HepG2 (cell line): Measurements from ENCODE around the gene EEPD1. TPM values are rescaled to one million over a fixed set of nuclear protein-coding genes. Genes with fewer than 3 reads are reported as not detected.

Experiments
- ATF7-NPFF ChIP-seq: sonication (generic); formaldehyde crosslinking; IDR thresholded peaks from 2 replicates; pipeline ENCODE4 v1.8.1; 2023; ENCODE audit warnings: mild to moderate bottlenecking, low read depth, missing genetic modification reagents, moderate library complexity
- CENPX ChIP-seq: sonication (generic); formaldehyde crosslinking; IDR thresholded peaks from 2 replicates; pipeline ENCODE4 v1.9.0; 2021; ENCODE audit warnings: mild to moderate bottlenecking, missing genetic modification reagents, moderate library complexity
- ELF4 ChIP-seq: sonication (generic); formaldehyde crosslinking; IDR thresholded peaks from 2 replicates; pipeline ENCODE4 v1.5.0; 2020; ENCODE audit warnings: missing genetic modification reagents, mild to moderate bottlenecking, moderate library complexity, borderline replicate concordance
- GABPB1 ChIP-seq: IDR thresholded peaks from 2 replicates; pipeline ENCODE4 v1.6.1; 2016; ENCODE audit warnings: mild to moderate bottlenecking, missing genetic modification reagents, moderate library complexity, missing compliant biosample characterization
- GATA4 ChIP-seq: sonication (generic); IDR thresholded peaks from 2 replicates; pipeline ENCODE4 v1.6.1; 2016; ENCODE audit warnings: antibody characterized with exemption, low read depth, borderline replicate concordance
- MEIS2 ChIP-seq: sonication (generic); formaldehyde crosslinking; IDR thresholded peaks from 2 replicates; pipeline ENCODE4 v1.9.0; 2021; ENCODE audit warnings: mild to moderate bottlenecking, missing genetic modification reagents
- MYNN ChIP-seq: sonication (generic); formaldehyde crosslinking; IDR thresholded peaks from 2 replicates; pipeline ENCODE4 v1.4.0; 2020; ENCODE audit warnings: mild to moderate bottlenecking, low read depth, missing genetic modification reagents
- NFE2 ChIP-seq: sonication (generic); formaldehyde crosslinking; IDR thresholded peaks from 2 replicates; pipeline ENCODE4 v1.4.0; 2020; ENCODE audit warnings: missing genetic modification reagents
- NONO ChIP-seq, 2 experiments: fragments of 450-650 bp in 1 of 2; sonication (generic) in 1 of 2; formaldehyde crosslinking in 1 of 2; IDR thresholded peaks in 1 of 2; conservative IDR thresholded peaks in 1 of 2; 2 replicates each; pipeline versions ENCODE4 v1.6.1 to v1.8.0; 2017 to 2022; ENCODE audit warnings: mild to moderate bottlenecking in 1 of 2, missing genetic modification reagents in 1 of 2, moderate library complexity in 1 of 2
- PAX8 ChIP-seq: sonication (generic); formaldehyde crosslinking; IDR thresholded peaks from 2 replicates; pipeline ENCODE4 v1.8.0; 2022; ENCODE audit warnings: mild to moderate bottlenecking, missing genetic modification reagents, borderline replicate concordance
- RFX3 ChIP-seq: IDR thresholded peaks from 2 replicates; pipeline ENCODE4 v1.6.1; 2016; ENCODE audit warnings: missing biosample characterization, missing genetic modification reagents
- ZFX ChIP-seq: sonication (generic); formaldehyde crosslinking; IDR thresholded peaks from 2 replicates; pipeline ENCODE4 v1.4.0; 2020; ENCODE audit warnings: mild to moderate bottlenecking, low read depth, missing genetic modification reagents, moderate library complexity
- ZFY ChIP-seq: sonication (generic); formaldehyde crosslinking; IDR thresholded peaks from 2 replicates; pipeline ENCODE4 v1.4.0; 2020; ENCODE audit warnings: missing genetic modification reagents
- ZNF20 ChIP-seq: sonication (generic); formaldehyde crosslinking; IDR thresholded peaks from 2 replicates; pipeline ENCODE4 v1.4.0; 2020; ENCODE audit warnings: mild to moderate bottlenecking, moderate library complexity, missing genetic modification reagents
- ZNF33B ChIP-seq: sonication (generic); formaldehyde crosslinking; IDR thresholded peaks from 2 replicates; pipeline ENCODE4 v1.5.1; 2020; ENCODE audit warnings: mild to moderate bottlenecking, missing genetic modification reagents
- ZNF432 ChIP-seq: sonication (generic); formaldehyde crosslinking; IDR thresholded peaks from 2 replicates; pipeline ENCODE4 v1.5.0; 2020; ENCODE audit warnings: missing genetic modification reagents, mild to moderate bottlenecking, borderline replicate concordance
- ZNF557 ChIP-seq: sonication (generic); formaldehyde crosslinking; IDR thresholded peaks from 2 replicates; pipeline ENCODE4 v1.4.0; 2020; ENCODE audit warnings: missing genetic modification reagents
- polyA plus RNA-seq, 8 experiments: library from polyadenylated mRNA; depleted of rRNA in 3 of 8; stranded (reverse) in 7 of 8; unstranded in 1 of 8; fragments of >200 nt; fragmentation: Illumina TruSeq in 4 of 8; extraction: Trizol in 4 of 8; gene quantifications; 2 replicates each; pipeline versions ENCODE4 v1.2.1 to v1.2.3, GENCODE V29; 2011 to 2016; ENCODE audit warnings: low read depth in 4 of 8, missing spikeins in 1 of 8, mixed read lengths in 1 of 8; ENCODE audit not compliant: insufficient read depth in 1 of 8
- total RNA-seq, 5 experiments: library from RNA; depleted of rRNA; stranded (reverse); fragments of >200 nt; fragmentation: Illumina TruSeq; extraction: Trizol; gene quantifications; 2 replicates each; pipeline ENCODE4 v1.2.3, GENCODE V29; 2016; ENCODE audit warnings: low read depth in 1 of 5
- TF ChIP-seq, protein P1 (sequence below), 2 experiments: sonication (generic) in 1 of 2; formaldehyde crosslinking in 1 of 2; IDR thresholded peaks; 2 replicates each; pipeline versions ENCODE4 v1.4.0 to v1.6.1; 2016 to 2020; ENCODE audit warnings: borderline replicate concordance in 1 of 2, low read depth in 1 of 2, mild to moderate bottlenecking in 1 of 2, missing genetic modification reagents in 1 of 2
- TF ChIP-seq, protein P2 (sequence below): sonication (generic); formaldehyde crosslinking; IDR thresholded peaks from 2 replicates; pipeline ENCODE4 v1.4.0; 2020; ENCODE audit warnings: missing genetic modification reagents
- TF ChIP-seq, protein P3 (sequence below): sonication (generic); formaldehyde crosslinking; IDR thresholded peaks from 2 replicates; pipeline ENCODE4 v1.4.0; 2020; ENCODE audit warnings: mild to moderate bottlenecking, missing genetic modification reagents
- TF ChIP-seq, protein P4 (sequence below): sonication (generic); formaldehyde crosslinking; conservative IDR thresholded peaks from 2 replicates; pipeline ENCODE4 v1.4.0; 2020; ENCODE audit warnings: mild to moderate bottlenecking, missing genetic modification reagents, moderate library complexity

The EEPD1 gene
- total and polyA plus RNA-seq, 2 of the 13 experiments (the other 11 are each of a cell fraction or from before 2014, with no cell fraction given) = 10.1 to 16.4 TPM

DNA sequence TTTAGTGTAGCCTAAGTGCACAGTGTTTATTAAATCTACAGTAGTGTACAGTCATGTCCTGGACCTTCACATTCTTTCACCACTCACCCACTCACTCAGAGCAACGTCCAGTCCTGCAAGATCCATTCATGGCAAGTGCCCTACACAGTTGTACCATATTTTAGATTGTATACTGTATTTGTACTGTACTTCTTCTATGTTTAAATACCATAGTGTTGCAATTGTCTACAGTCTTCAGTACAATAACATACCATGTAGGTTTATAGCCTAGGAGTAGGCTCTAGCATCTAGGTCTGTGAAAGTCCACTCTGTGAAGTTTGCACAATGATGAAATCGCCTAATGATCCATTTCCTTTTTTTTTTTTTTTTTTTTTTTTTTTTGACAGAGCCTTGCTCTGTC, 12.0 kb downstream of the EEPD1 start (continued):
- TF ChIP-seq, protein P1, sequence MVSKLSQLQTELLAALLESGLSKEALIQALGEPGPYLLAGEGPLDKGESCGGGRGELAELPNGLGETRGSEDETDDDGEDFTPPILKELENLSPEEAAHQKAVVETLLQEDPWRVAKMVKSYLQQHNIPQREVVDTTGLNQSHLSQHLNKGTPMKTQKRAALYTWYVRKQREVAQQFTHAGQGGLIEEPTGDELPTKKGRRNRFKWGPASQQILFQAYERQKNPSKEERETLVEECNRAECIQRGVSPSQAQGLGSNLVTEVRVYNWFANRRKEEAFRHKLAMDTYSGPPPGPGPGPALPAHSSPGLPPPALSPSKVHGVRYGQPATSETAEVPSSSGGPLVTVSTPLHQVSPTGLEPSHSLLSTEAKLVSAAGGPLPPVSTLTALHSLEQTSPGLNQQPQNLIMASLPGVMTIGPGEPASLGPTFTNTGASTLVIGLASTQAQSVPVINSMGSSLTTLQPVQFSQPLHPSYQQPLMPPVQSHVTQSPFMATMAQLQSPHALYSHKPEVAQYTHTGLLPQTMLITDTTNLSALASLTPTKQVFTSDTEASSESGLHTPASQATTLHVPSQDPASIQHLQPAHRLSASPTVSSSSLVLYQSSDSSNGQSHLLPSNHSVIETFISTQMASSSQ (IDR thresholded peaks at IDR 0.05; ENCODE audit: low read depth) = no peak; the same call in 1 of the 2 replicates
- TF ChIP-seq, protein P1 (CRISPR knock-in tag; IDR thresholded peaks at IDR 0.05; ENCODE audit: borderline replicate concordance) = no peak; the same call in 1 of the 2 replicates
- TF ChIP-seq, protein P2, sequence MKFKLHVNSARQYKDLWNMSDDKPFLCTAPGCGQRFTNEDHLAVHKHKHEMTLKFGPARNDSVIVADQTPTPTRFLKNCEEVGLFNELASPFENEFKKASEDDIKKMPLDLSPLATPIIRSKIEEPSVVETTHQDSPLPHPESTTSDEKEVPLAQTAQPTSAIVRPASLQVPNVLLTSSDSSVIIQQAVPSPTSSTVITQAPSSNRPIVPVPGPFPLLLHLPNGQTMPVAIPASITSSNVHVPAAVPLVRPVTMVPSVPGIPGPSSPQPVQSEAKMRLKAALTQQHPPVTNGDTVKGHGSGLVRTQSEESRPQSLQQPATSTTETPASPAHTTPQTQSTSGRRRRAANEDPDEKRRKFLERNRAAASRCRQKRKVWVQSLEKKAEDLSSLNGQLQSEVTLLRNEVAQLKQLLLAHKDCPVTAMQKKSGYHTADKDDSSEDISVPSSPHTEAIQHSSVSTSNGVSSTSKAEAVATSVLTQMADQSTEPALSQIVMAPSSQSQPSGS = 0 out of 2 replicates have a peak, but pooled peaks have one; percentile 45
- TF ChIP-seq NFE2 (no peak), GABPB1 (CRISPR knock-in tag) (no peak), ZNF557 (CRISPR knock-in tag) (no peak), ZFX (CRISPR knock-in tag) (no peak), GATA4 (no peak), ZNF20 (CRISPR knock-in tag) (no peak), MEIS2 (no peak), RFX3 (CRISPR knock-in tag) (no peak), ELF4 (CRISPR knock-in tag) (no peak), ZFY (no peak), PAX8 (CRISPR knock-in tag) (no peak), CENPX (CRISPR knock-in tag) (no peak), NONO (IDR thresholded peaks at IDR 0.05) (no peak), NONO (CRISPR knock-in tag; conservative IDR thresholded peaks at IDR 0.05) (no peak), ATF7-NPFF (no peak), ZNF33B (CRISPR knock-in tag) (no peak), ZNF432 (no peak), MYNN (CRISPR knock-in tag) (no peak)
- TF ChIP-seq, protein P3, sequence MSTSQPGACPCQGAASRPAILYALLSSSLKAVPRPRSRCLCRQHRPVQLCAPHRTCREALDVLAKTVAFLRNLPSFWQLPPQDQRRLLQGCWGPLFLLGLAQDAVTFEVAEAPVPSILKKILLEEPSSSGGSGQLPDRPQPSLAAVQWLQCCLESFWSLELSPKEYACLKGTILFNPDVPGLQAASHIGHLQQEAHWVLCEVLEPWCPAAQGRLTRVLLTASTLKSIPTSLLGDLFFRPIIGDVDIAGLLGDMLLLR (CRISPR knock-in tag) = no peak
- TF ChIP-seq, protein P4, sequence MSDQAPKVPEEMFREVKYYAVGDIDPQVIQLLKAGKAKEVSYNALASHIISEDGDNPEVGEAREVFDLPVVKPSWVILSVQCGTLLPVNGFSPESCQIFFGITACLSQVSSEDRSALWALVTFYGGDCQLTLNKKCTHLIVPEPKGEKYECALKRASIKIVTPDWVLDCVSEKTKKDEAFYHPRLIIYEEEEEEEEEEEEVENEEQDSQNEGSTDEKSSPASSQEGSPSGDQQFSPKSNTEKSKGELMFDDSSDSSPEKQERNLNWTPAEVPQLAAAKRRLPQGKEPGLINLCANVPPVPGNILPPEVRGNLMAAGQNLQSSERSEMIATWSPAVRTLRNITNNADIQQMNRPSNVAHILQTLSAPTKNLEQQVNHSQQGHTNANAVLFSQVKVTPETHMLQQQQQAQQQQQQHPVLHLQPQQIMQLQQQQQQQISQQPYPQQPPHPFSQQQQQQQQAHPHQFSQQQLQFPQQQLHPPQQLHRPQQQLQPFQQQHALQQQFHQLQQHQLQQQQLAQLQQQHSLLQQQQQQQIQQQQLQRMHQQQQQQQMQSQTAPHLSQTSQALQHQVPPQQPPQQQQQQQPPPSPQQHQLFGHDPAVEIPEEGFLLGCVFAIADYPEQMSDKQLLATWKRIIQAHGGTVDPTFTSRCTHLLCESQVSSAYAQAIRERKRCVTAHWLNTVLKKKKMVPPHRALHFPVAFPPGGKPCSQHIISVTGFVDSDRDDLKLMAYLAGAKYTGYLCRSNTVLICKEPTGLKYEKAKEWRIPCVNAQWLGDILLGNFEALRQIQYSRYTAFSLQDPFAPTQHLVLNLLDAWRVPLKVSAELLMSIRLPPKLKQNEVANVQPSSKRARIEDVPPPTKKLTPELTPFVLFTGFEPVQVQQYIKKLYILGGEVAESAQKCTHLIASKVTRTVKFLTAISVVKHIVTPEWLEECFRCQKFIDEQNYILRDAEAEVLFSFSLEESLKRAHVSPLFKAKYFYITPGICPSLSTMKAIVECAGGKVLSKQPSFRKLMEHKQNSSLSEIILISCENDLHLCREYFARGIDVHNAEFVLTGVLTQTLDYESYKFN = peak; percentile 80
